CD4-positive, alpha-beta T cell (primary cell): ENCODE results near the gene CCNB2. TPM values are rescaled to one million over a fixed set of nuclear protein-coding genes. Genes with fewer than 3 reads are reported as not detected.
A peak's percentile ranks its signal among the peaks of the same experiment; 100 is the strongest.

Experiments
- ATAC-seq: fragments of 200-7000 bp; cut with Tn5 transposase; one replicate; pipeline ENCODE4 v1.10.0; 2022; ENCODE audit warnings: mild to moderate bottlenecking; ENCODE audit not compliant: poor library complexity
- CTCF ChIA-PET: fragments of 350-600 bp; sonication (Branson Sonifier 250); formaldehyde crosslinking; loops from one replicate; lab custom pipeline; 2021; ENCODE audit warnings: antibody characterized with exemption, inconsistent platforms; lab: Charles Lee
- POLR2A ChIA-PET: fragments of 350-600 bp; sonication (Branson Sonifier 250); formaldehyde crosslinking; loops from one replicate; lab custom pipeline; 2021; ENCODE audit warnings: antibody characterized with exemption, inconsistent platforms; lab: Charles Lee
- DNase-seq, 14 experiments: peaks; one replicate each; pipeline ENCODE4 v3.0.0-alpha.2; 2013 to 2020; ENCODE audit warnings: mixed read lengths in 2 of 14
- H3K27ac ChIP-seq, 2 donors: one replicate each; pipeline versions ENCODE4 v1.5.1 to v1.7.0; 2013; ENCODE audit warnings: low read length in 2 of 2, low read depth in 1 of 2, mild to moderate bottlenecking in 1 of 2
- H3K27me3 ChIP-seq, 2 experiments: 1 replicate in 1 of 2; 2 replicates in 1 of 2; pipeline versions ENCODE4 v1.6.1 to v1.7.0; 2013; ENCODE audit warnings: low read length in 2 of 2, control low read depth in 1 of 2, mild to moderate bottlenecking in 1 of 2, moderate library complexity in 1 of 2; ENCODE audit not compliant: insufficient read depth in 2 of 2, control insufficient read depth in 1 of 2
- H3K36me3 ChIP-seq: one replicate; pipeline ENCODE4 v1.6.1; 2013; ENCODE audit warnings: low read length, control low read depth; ENCODE audit not compliant: insufficient read depth
- H3K4me1 ChIP-seq: one replicate; pipeline ENCODE4 v1.6.1; 2013; ENCODE audit warnings: low read length, control low read depth; ENCODE audit not compliant: insufficient read depth
- H3K4me3 ChIP-seq: one replicate; pipeline ENCODE4 v1.5.1; 2013; ENCODE audit warnings: mild to moderate bottlenecking, low read length, moderate library complexity
- H3K9me3 ChIP-seq, 2 experiments: 1 replicate in 1 of 2; 2 replicates in 1 of 2; pipeline versions ENCODE4 v1.6.1 to v1.7.0; 2013; ENCODE audit warnings: low read length in 2 of 2, mild to moderate bottlenecking in 2 of 2, control low read depth in 1 of 2, moderate library complexity in 1 of 2; ENCODE audit not compliant: control insufficient read depth in 1 of 2, insufficient read depth in 1 of 2
- H3K27ac Mint-ChIP-seq: one replicate; pipeline ENCODE4 v1.8.0; 2020; ENCODE audit warnings: mixed read lengths
- H3K27me3 Mint-ChIP-seq: one replicate; pipeline ENCODE4 v1.8.0; 2021; ENCODE audit warnings: mixed read lengths
- H3K36me3 Mint-ChIP-seq: one replicate; pipeline ENCODE4 v1.8.0; 2021; ENCODE audit warnings: low read depth, mixed read lengths
- H3K4me1 Mint-ChIP-seq: one replicate; pipeline ENCODE4 v1.8.0; 2021; ENCODE audit warnings: low read depth, mixed read lengths
- H3K4me3 Mint-ChIP-seq: one replicate; pipeline ENCODE4 v1.8.0; 2020; ENCODE audit warnings: mild to moderate bottlenecking, mixed read lengths
- H3K9me3 Mint-ChIP-seq: one replicate; pipeline ENCODE4 v1.8.0; 2020; ENCODE audit warnings: mixed read lengths
- CTCF ChIP-seq: fragments of 200-600 bp; IDR thresholded peaks from one replicate; pipeline ENCODE4 v1.8.0; 2022; ENCODE audit warnings: antibody characterized with exemption, mild to moderate bottlenecking
- intact Hi-C, 2 experiments: fragments of 100-400 bp; cut with DNase I in 1 of 2; cut with micrococcal nuclease in 1 of 2; formaldehyde crosslinking; loops; one replicate each; pipeline versions ENCODE4 v1.15.1 to v1.9.0; 2023 to 2025; cut with DNase I, micrococcal nuclease
- total RNA-seq, 174 experiments: library from RNA in 2 of 174; stranded (reverse) in 2 of 174; gene quantifications; one replicate each; pipeline ENCODE4 v1.2.3 and lab custom pipeline; 2021 to 2026

The CCNB2 gene
- total RNA-seq, 2 experiments from 2014 or later, result 0.85 TPM; not detected in 1

GRCh38 chr15:59131969-59132562 is 27.1 kb downstream of the CCNB2 start:
- ATAC-seq (no peak), DNase-seq (no peak)
- peaks cover 0 to 11% of the 10 kb centered on the region in 2 experiments for H3K9me3 ChIP-seq
- no peaks in the 10 kb centered on the region for H3K36me3 ChIP-seq
- TF ChIP-seq CTCF, result no peak
- H3K4me1 Mint-ChIP-seq, result no peaks in the 10 kb centered on the region
- no peak overlapping the region for H3K4me3 Mint-ChIP-seq
- no peaks in the 10 kb centered on the region for H3K27me3 Mint-ChIP-seq
- intact Hi-C loops, result loop anchor here in 1 of 2 experiments (10.0 kb wide), 1 partner anchor 147 kb away; the partner anchor contains the start of gene RNF111
- CTCF ChIA-PET, result no interaction called here
- no peak overlapping the region for H3K4me3 ChIP-seq
- H3K36me3 Mint-ChIP-seq, result peaks cover 10% of the 10 kb centered on the region
- POLR2A ChIA-PET, result no interaction called here
- H3K27me3 ChIP-seq, result no peaks in the 10 kb centered on the region
- H3K4me1 ChIP-seq, result no peaks in the 10 kb centered on the region
- no peak overlapping the region for H3K27ac ChIP-seq
- peaks cover 11% of the 10 kb centered on the region for H3K9me3 Mint-ChIP-seq
- H3K27ac Mint-ChIP-seq, result no peak overlapping the region

GRCh38 chr15:59133929-59134427 is 29.0 kb downstream of the CCNB2 start:
- peaks cover 6% of the 10 kb centered on the region for H3K36me3 Mint-ChIP-seq
- H3K27ac ChIP-seq, result no peak overlapping the region
- POLR2A ChIA-PET, result no interaction called here
- CTCF ChIA-PET, result no interaction called here
- DNase-seq (no peak), ATAC-seq (no peak)
- peaks cover 6% of the 10 kb centered on the region for H3K4me1 ChIP-seq
- no peak overlapping the region for H3K27ac Mint-ChIP-seq
- H3K4me3 Mint-ChIP-seq, result no peak overlapping the region
- H3K9me3 ChIP-seq, result peaks cover 0 to 11% of the 10 kb centered on the region in 2 experiments
- no peaks in the 10 kb centered on the region for H3K36me3 ChIP-seq
- H3K4me3 ChIP-seq, result no peak overlapping the region
- H3K27me3 ChIP-seq, result no peaks in the 10 kb centered on the region
- intact Hi-C loops, result loop anchor here in 1 of 2 experiments (10.0 kb wide), 1 partner anchor 149 kb away; the partner anchor contains the start of gene RNF111
- H3K4me1 Mint-ChIP-seq, result peaks cover 8% of the 10 kb centered on the region
- peaks cover 6% of the 10 kb centered on the region for H3K9me3 Mint-ChIP-seq
- TF ChIP-seq CTCF, result no peak
- H3K27me3 Mint-ChIP-seq, result no peaks in the 10 kb centered on the region

- ChIA-PET POLR2A (no interaction called here), CTCF (no interaction called here)
- Histone ChIP-seq H3K9me3 (no peaks in the 10 kb centered on the region), H3K4me3 (no peak overlapping the region), H3K36me3 (no peaks in the 10 kb centered on the region), H3K4me1 (peaks cover 6% of the 10 kb centered on the region), H3K27ac (no peak overlapping the region), H3K27me3 (no peaks in the 10 kb centered on the region)
- intact Hi-C loops, result loop anchor here in 1 of 2 experiments (10.0 kb wide), 1 partner anchor 153 kb away; the partner anchor contains the start of gene RNF111
- Mint-ChIP-seq H3K27ac (no peak overlapping the region), H3K4me3 (no peak overlapping the region), H3K36me3 (no peaks in the 10 kb centered on the region), H3K27me3 (no peaks in the 10 kb centered on the region), H3K4me1 (peaks cover 8% of the 10 kb centered on the region), H3K9me3 (no peaks in the 10 kb centered on the region)
- TF ChIP-seq CTCF, result no peak
- no peak for ATAC-seq
- DNase-seq, result peak in 1 of 14 experiments; percentile 3
Observed at GRCh38 chr15:59137566-59137965, 32.6 kb downstream of the CCNB2 start.
